ENCODE results near the gene C11orf97. TPM values are rescaled to one million over a fixed set of nuclear protein-coding genes. Genes with fewer than 3 reads are reported as not detected.
A peak's percentile ranks its signal among the peaks of the same experiment; 100 is the strongest.

C11orf97 gene
- total and polyA plus RNA-seq, 9 of the 15 experiments (the other 6 are each of a cell fraction or from before 2014, with no cell fraction given): not detected

GRCh38 chr11:94563848-94564467 lies 51.7 kb downstream of the C11orf97 start:
- H3K79me2 ChIP-seq (ENCODE audit: control insufficient read depth, insufficient read depth, low read length): peaks cover 13% of the 10 kb centered on the region; the same call in 2 of the 3 replicates
- H3K27me3 ChIP-seq (ENCODE audit: control insufficient read depth in 2 of 2, insufficient read depth in 2 of 2, low read length in 2 of 2): no peaks in the 10 kb centered on the region
- H3K9me3 ChIP-seq (replicated peaks; ENCODE audit: control insufficient read depth, insufficient read depth, low read depth, low read length): no peaks in the 10 kb centered on the region
- 9% methylated on average over 8 of the region's 8 CpGs for WGBS (ENCODE audit: insufficient coverage, low coverage, missing lambda C conversion rate)
- H4K20me1 ChIP-seq (replicated peaks; ENCODE audit: control insufficient read depth, insufficient read depth, low read length): no peaks in the 10 kb centered on the region
- H2AFZ ChIP-seq (ENCODE audit: low read depth, low read length): peak overlapping the region; percentile 25; the same call in 1 of the 2 replicates
- H3K27ac ChIP-seq (ENCODE audit: extremely low read depth, low read depth, low read length): no peak overlapping the region
- H3K36me3 ChIP-seq (ENCODE audit: control insufficient read depth, insufficient read depth, low read length): no peaks in the 10 kb centered on the region; the same call in 2 of the 3 replicates
- CTCF ChIA-PET (ENCODE audit: low intra/inter-chr PET ratio): interaction anchor here (1.1 kb wide), 1 partner anchor 44 kb away, joined by 3 read pairs; no protein-coding TSS in a partner anchor
- no peak overlapping the region for H3K4me3 ChIP-seq
- BruUV-seq (replicated peaks): no TSS peak
- FAIRE-seq: no peak
- POLR2A ChIA-PET: interaction anchor here (1.1 kb wide), 1 partner anchor 18 kb away, joined by 3 read pairs; no protein-coding TSS in a partner anchor
- H3K4me2 ChIP-seq (ENCODE audit: insufficient read depth, low read length): no peak overlapping the region; the same call in 1 of the 2 replicates
- intact Hi-C loops (cut with micrococcal nuclease): loop anchor here (1.0 to 5.0 kb wide), 2 partner anchors 45 to 237 kb away; no protein-coding TSS in a partner anchor
- no peaks in the 10 kb centered on the region for H3K9me1 ChIP-seq (ENCODE audit: control insufficient read depth, insufficient read depth, low read length)
- H3K9ac ChIP-seq (ENCODE audit: insufficient read depth in 1 of 2, low read depth in 2 of 2, low read length in 2 of 2): no peak overlapping the region
- peak in 2 of 4 experiments; percentile 23 to 40 for DNase-seq (ENCODE audit: extremely low read depth in 1 of 4, low spot score in 3 of 4)
- ATAC-seq: peak; percentile 27; the same call in 1 of the 3 replicates
- in situ Hi-C loops (cut with MboI): no loop called here
- peaks cover 5 to 31% of the 10 kb centered on the region in 2 experiments for H3K4me1 ChIP-seq (replicated peaks in 1 of 2; ENCODE audit: control insufficient read depth in 2 of 2, insufficient read depth in 2 of 2, low read length in 2 of 2)
- TF ChIP-seq RBM17 (IDR thresholded peaks at IDR 0.05; ENCODE audit: borderline replicate concordance, low read depth, low read length) (no peak), ZNF589 (CRISPR knock-in tag; IDR thresholded peaks at IDR 0.05; ENCODE audit: low read depth) (no peak), ZNF584 (CRISPR knock-in tag; IDR thresholded peaks at IDR 0.05; ENCODE audit: low read depth) (no peak), TCFL5 (CRISPR knock-in tag; conservative IDR thresholded peaks at IDR 0.05) (no peak), PRMT5 (CRISPR knock-in tag; IDR thresholded peaks at IDR 0.05) (no peak), NFE2 (IDR thresholded peaks at IDR 0.05; ENCODE audit: low read depth) (no peak), BRF1 (IDR thresholded peaks at IDR 0.05; ENCODE audit: borderline replicate concordance, extremely low read depth, insufficient read length) (no peak), BHLHE40 (IDR thresholded peaks at IDR 0.05; ENCODE audit: low read length) (peak; percentile 47; the same call in 1 of the 2 replicates), NFE2L1 (tag; IDR thresholded peaks at IDR 0.05; ENCODE audit: borderline replicate concordance, low read depth) (no peak), PRDM10 (IDR thresholded peaks at IDR 0.05; ENCODE audit: partially characterized antibody) (no peak), ZNF24 (IDR thresholded peaks at IDR 0.05) (no peak), GABPB1 (CRISPR knock-in tag; IDR thresholded peaks at IDR 0.05) (no peak)
- TF ChIP-seq, protein P1, sequence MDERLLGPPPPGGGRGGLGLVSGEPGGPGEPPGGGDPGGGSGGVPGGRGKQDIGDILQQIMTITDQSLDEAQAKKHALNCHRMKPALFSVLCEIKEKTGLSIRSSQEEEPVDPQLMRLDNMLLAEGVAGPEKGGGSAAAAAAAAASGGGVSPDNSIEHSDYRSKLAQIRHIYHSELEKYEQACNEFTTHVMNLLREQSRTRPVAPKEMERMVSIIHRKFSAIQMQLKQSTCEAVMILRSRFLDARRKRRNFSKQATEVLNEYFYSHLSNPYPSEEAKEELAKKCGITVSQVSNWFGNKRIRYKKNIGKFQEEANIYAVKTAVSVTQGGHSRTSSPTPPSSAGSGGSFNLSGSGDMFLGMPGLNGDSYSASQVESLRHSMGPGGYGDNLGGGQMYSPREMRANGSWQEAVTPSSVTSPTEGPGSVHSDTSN (CRISPR knock-in tag; IDR thresholded peaks at IDR 0.05; ENCODE audit: low read depth): no peak
- TF ChIP-seq, protein P1 (tag; conservative IDR thresholded peaks at IDR 0.05; ENCODE audit: low read depth): no peak
- TF ChIP-seq, protein P2, sequence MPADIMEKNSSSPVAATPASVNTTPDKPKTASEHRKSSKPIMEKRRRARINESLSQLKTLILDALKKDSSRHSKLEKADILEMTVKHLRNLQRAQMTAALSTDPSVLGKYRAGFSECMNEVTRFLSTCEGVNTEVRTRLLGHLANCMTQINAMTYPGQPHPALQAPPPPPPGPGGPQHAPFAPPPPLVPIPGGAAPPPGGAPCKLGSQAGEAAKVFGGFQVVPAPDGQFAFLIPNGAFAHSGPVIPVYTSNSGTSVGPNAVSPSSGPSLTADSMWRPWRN (IDR thresholded peaks at IDR 0.05; ENCODE audit: low read depth): no peak
